Measurements from ENCODE around the gene UGT1A8.

UGT1A8 gene

DNA sequence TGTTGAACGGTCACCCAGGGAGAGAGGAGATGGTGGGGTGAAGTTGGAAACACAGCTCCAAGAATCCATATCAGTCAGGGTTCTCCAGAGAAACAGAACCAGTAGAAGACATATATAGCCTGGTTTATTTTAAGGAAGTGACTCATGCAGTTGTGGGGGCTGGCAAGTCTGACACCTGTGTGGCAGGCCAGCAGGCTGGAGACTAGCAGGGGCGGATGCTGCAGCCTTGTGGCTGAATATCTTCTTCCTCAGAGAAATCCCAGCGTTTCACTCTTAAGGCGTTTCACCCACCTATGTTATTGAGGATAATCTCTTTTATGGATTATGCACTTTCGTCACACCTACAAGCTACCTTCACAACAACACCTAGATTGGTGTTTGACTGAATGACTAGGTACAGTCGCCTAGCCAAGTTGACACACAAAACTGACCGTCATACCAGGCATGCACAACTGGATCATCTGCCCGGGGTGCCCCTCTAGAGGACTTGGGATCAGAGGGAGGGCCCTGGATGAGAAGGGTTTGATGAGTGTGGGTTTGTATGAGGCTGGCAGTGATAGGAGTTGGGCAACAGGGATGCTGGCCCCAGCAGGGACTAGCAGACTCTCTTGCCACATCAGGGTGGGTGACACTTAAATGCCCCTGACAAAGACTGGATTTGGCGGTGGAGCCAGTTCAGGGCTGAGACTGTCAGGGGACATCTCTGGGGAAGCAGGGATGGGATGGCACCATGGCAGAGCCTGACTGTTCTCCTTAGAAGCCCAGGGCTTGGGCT lies 184.1 kb downstream of the UGT1A8 start:
- no peak for DNase-seq (ENCODE audit: low read depth)

DNA sequence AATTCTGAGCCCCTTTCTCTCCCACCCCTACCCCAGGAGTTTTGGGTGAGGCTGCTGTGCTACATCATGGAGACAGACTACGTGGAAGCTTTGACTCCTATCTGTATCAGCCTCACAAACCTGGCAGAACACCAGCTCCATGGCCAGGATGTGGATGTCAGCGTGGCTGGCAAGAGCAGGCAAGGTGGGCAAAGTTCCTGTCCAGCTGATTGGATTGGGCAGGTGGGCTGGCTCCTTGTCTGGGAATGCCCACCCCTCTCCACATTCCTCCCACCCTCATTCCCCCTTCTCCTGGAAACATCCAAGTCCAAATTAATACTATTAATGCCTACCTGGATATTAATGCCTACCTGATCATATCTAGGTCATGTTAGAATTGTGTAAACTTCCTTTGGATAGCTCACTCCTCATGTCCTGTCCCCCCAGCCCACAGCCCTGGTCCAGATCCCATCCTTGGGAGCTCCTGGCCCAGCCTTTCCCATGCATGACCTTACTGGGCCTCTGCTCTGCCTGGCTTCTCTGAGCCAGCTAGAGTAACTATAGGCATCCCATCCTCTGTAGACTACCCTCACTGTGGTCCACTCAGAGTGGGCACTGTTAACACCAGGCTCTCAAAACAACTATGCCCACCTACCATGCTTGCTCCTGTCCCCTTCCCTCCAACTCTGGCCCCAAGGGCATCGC lies 184.8 kb downstream of the UGT1A8 start:
- no peak for DNase-seq (ENCODE audit: low read depth)

DNA sequence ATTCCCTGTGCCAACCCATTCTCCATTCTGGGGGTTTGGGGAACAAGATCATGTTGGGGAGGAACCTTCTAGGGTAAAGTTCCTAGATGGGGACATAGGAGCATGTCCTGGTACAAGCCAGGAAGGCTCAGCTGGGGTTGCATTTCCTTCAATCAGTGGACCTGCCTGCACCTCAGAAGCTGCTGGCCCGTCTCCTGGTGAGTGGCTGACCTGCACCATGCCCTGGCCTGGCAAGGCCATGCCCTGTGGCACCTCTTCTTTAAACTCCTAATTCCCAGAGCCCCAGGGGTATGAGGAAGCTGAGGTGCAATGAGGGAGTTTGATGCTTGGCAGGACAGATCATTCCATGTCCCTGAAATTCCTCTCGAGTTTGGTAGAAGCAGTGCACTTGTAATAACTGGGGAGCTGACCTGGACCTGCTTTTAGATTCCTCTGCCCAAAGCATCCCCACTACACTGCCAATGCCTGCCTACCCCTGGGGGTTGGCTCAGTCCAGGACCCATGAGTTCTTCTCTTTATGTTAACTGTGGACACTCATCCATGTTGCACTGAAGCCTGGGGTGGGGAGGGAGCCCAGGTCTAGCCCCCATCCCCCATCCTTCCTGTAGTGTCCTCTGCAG lies 186.0 kb downstream of the UGT1A8 start:
- no peak for DNase-seq (ENCODE audit: low read depth)

DNA sequence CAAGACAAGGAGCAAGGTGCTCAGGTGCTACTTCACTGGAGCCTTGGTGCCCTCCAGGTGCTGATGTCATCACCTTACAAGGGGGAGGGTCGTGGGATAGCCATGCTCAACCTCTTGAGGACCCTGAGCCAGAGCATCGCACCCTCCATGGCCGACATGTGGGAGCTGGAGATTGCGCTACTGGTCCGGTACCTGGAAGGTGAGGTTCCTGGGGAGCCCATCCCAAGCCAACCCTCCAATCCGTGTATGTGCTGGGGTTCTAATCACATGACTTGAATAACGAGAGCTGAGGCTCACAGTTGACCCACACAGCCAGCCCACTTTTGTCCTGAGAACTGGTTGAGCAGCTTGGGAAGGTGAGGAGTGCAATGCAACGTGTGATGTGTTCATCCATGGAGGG lies 186.6 kb downstream of the UGT1A8 start:
- no peak for DNase-seq (ENCODE audit: low read depth)

DNA sequence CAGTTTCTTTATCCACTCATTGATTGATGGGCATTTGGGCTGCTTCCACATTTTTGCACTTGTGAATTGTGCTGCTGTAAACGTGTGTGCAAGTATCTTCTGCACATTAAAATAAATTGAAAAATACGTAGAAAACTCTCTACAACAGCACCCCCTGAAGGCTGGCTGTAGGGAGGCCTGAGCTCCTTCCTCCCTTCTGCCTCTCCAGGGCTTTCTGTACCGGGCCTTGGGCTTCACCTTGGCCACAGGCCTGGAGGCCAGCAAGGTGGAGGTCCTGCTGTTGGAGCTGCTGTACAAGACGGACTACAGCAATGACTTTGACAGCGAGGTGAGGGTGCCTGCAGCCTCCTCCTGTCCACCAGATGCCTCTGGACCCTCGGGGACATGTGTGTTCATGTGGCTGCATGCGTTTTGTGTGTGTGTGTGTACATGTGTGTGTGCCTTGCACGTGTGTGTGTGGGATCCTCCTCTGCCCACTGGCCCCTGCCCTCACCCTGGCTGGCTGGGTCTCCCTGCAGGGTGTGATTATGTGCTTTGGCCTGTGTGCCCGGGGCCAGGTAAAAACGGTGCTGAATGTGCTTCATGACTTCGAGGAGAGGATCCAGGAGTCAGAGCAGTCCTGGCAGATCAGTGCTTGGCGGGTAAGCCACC lies 189.9 kb downstream of the UGT1A8 start:
- DNase-seq (ENCODE audit: low read depth) = no peak

DNA sequence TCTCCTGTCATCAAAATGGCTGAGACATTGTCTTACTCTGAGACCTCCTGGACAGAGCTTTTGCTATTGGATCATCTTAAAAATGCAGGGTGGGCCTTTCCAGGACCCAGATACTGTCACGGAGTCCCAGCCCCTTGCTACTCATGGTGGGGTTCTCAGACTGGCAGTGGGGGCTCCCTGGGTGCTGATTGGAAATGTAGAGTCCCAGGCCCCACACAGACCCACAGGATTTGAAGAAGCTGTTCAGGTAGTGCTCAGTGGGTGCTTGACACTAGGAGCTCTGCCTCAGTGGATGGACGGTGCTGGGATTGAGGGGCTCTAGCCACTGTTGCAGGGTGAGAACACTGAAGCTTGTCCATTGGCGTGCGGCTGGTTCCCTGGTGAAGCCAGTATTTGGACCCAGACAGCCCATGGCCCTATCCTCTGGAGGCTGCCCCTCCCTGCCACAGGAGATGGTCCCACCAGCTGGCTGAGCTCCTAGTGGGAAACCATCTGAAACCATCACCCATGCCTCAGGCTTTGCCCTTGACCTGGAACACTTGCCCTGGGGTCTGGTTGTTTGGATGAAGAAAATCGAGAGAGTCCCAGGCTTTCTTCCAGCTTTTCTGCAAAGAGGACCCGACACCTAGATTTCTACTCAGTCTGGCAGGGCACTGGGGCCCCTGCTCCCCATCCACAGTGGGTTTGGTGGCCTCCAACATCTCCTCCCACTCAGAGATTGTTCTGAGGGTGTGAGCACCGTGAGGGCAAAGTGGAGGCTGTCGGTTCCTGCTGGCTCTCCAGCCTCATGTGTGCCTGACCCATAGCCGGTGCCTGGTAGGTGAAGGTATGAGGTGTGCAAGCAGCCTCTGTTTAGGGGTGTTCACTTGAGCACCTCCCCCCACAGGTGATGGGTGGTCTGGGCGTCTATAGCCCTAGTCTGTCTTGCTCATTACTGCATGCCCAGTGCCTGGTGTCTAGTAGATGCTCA lies 190.8 kb downstream of the UGT1A8 start:
- DNase-seq (ENCODE audit: low read depth) = no peak

DNA sequence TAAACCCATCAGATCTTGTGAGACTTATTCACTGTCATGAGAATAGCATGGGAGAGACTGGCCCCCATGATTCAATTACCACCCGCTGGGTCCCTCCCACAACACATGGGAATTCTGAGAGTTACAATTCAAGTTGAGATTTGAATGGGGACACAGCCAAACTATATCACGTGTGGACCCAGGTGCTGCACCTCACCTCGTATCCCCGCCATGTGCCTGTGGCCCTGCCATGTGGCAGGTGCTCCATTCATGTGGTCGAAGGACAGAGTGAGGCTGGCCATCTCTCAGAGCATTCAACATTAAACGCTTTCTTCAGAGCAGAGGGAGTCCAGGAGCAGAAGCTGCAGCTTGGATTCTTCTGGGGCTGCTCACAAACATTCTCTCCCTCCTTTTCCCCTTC lies 193.0 kb downstream of the UGT1A8 start:
- no peak for DNase-seq (ENCODE audit: low read depth)

DNA sequence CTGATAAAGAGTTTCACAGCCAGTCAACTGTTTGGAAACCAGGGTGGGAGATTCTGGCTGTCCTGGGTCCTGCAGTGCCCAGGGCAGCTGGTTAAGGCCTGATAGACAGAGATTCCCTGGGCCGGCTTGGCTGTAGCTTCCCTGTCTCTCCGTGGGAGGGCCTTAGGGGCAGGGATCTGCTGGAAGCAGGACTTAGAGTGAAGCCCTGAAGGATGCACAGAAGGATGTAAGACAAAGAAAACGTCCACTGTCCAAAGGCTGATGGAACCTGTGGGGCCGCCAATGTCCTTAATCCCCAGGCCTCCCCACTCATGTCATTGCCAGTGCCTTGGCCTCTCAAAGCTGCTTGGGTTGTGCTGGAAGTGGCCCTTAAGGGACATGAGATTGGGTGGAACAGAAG lies 193.7 kb downstream of the UGT1A8 start:
- DNase-seq (ENCODE audit: low read depth) = no peak

DNA sequence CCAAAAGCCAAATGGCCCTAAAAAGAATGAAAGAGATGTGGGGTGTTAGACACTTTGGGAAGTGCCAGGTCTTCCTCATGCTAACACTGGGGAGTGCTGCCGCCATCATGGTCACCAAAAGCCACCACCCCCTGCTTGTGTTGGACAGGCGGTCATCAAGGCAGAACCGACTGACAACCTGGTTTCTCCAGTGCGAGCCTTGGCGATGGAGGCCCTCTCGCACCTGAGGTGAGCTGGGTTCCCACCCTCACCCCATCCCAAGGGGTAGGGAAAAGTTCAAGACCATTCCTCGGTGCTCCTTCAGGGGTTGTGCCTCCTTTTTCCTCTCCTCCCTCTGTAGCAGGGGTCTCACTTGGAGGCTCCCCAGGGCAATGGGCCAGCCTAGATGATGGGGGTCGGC lies 194.3 kb downstream of the UGT1A8 start:
- no peak for DNase-seq (ENCODE audit: low read depth)

DNA sequence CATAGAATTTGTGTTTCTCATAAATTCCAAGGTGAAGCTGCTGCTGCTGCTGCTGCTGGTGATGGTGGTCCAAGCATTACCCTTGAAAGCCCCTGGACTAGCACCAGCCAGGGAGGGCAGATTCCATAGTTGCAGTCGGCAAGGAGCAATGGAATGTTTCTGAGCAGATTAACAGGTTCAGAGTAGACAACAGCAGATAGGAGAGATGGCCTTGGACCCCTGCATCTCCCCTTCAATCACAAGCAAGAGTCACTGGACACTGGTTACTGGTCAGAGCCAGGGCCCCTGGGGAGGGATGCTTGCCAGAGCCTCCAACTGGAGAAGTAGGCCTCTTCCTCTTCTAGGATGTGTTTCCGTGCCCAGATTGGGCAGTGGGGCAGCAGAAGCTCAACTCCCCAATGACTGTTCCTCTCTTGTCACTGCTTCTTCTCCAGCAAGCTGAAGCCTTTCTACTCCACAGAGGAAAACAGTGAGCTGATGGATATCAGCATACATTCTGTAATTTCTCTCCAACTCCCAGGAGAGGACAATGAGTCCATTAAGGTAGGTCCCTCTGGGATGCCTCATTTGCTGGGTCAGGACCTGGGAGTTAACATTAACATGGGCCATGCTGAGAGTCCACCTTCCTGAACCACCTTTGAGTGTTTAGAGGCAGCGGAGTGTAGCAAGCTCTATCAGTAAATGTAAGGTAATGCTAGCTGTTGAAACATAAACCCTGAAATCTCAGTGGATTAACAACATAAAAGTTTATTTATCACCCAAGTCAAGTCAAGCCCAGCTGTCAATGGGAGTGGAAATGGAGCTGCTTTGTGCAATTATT lies 196.0 kb downstream of the UGT1A8 start:
- DNase-seq (ENCODE audit: low read depth) = no peak

DNA sequence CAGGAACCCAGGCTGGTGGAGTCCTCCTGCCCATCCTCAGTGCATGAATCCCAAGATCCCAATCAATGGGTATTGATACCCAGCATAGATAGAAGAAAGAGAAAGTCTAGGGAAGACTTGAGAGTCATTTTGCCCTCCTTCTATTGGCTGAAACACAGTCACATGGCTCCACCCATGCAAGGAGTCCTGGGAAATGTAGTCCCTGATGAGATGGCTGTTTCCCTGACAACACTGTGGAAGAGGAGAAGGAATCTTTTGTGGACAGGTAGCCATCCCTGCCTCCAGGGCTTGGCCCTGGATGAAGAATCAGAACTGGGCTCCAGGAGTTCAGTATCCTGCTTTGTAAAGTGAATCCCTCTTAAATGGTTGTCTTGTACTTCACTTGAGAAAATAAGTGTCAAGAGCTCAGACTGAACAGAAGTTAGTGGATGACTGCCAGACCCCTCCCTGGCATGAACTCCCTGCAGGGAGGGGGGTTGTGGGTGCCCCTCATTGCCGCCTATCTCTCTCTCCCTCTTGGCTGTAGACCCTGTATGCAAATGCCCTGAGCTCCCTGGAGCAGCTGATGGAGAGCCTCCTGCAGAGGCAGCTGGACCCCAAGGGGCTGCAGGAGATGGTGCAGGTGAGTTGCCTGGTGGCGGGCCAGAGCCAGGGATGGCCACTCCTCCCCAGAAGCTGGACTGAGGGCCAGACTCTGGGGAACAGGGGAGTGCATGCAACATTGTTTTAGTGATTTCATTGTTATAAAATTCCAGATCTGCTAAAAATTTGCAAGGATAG lies 196.8 kb downstream of the UGT1A8 start:
- DNase-seq (ENCODE audit: low read depth) = no peak

DNA sequence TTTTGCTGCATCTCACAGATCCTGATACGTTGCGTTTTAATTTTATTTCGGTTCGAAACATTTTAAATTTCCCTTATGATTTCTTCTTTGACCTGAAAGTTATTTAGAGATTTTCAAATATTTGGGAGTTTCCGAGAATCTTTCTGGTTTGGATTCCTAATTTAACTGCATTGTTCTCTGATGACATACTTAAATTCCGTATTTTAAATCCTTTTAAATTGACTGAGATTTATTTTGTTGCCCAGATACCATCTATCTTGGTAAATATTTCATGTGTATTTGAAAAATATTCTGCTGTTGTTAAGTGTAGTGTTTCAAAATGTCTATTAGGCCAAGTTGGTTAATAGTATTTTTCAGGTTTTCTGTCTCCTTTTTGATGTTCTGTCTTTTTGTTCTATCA lies 198.4 kb downstream of the UGT1A8 start:
- DNase-seq (ENCODE audit: low read depth) = no peak

DNA sequence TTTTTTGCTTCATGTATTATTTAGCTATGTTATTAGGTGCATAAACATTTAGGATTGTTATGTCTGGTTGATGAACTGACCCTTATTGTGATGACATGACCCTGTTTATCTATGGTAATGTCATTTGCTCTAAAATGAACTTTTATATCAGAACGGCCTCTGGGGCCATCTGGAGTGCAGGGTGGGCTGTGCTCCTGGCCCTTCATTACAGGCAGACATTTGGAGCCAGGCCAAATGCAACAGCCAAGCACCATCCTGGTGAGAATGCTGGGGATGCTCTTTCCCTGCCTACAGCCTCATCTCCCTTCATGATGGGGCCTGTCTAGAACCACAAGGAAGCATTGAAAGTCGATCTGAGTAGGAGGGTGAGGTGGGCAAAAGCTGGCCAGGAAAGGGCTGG lies 198.9 kb downstream of the UGT1A8 start:
- DNase-seq (ENCODE audit: low read depth) = no peak

DNA sequence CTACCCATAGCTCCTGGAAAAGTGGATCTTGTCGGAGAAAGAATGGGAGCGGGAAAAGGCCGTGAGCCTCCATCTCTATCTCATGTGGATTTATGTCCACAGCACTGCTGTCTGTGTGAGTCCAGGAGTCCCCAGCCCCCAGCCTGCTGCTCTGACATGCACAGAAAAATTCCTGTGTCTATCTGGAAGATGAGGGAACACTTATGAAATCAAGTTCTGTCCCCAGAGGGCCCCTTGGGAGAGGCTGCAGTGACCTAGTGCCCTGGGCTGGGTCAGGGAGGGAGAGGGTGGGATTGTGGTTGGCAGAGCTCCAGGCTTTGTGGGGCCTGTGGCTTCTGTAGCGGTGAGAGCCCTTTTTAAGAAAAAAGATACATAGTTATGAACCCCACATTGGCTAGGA lies 199.3 kb downstream of the UGT1A8 start:
- no peak for DNase-seq (ENCODE audit: low read depth)

DNA sequence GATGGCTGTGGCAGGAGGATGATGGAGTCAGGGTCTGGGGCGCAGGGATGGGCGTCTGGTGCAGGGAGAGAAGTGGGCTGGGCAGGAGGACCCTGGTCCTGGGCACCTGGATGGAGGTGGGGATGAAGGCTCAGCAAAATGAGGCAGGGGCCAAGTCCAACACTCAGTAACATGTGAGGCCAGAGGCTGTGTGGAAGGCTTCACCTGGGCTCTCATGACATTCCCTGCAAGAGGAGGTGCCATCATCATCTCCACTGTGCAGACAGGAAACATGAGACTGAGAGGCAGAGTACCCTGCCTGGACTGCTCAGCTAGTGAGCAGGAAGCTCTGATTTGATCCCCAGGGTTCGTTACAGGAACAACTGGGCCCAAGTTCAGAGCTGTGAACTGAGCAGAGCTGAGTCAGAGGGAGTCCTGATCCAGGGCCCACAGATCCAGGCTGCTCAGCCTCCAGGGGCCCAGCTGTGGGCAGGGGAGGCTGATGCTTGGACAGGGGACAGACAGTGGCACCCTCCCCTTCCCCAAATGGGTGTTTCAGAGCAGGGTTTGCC lies 200.0 kb downstream of the UGT1A8 start:
- DNase-seq (ENCODE audit: low read depth) = no peak

DNA sequence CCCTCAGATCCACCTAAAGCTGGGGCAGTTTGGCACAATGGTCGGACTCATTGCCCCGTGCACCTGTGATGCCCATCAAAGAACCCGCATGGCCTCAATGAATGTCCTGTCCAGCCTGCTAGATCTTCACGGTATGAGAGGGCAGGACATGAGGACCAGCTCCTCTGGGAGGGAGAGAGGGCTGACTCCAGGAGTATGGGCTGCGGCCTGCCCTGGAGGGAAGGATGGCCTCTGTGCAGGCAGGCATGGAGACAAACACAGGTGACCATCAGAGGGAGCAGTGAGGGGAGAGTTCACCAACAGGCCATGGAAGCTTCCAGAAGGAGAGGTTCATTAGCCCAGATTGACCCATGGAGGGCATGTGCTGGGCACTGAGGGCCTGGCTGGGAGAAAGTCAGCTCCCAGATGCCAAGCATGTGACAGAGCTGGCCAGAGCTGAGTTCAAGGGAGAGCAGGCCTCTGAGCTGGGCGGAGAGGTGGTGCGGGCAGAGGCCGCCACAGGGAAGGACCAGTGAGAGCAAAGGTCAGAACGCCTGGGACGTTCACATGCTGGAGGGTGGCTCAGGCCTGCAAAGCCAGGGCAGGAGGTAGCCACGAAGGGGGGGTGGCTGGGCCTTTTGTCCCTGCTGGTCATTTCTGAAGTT lies 200.7 kb downstream of the UGT1A8 start:
- DNase-seq (ENCODE audit: low read depth) = no peak

DNA sequence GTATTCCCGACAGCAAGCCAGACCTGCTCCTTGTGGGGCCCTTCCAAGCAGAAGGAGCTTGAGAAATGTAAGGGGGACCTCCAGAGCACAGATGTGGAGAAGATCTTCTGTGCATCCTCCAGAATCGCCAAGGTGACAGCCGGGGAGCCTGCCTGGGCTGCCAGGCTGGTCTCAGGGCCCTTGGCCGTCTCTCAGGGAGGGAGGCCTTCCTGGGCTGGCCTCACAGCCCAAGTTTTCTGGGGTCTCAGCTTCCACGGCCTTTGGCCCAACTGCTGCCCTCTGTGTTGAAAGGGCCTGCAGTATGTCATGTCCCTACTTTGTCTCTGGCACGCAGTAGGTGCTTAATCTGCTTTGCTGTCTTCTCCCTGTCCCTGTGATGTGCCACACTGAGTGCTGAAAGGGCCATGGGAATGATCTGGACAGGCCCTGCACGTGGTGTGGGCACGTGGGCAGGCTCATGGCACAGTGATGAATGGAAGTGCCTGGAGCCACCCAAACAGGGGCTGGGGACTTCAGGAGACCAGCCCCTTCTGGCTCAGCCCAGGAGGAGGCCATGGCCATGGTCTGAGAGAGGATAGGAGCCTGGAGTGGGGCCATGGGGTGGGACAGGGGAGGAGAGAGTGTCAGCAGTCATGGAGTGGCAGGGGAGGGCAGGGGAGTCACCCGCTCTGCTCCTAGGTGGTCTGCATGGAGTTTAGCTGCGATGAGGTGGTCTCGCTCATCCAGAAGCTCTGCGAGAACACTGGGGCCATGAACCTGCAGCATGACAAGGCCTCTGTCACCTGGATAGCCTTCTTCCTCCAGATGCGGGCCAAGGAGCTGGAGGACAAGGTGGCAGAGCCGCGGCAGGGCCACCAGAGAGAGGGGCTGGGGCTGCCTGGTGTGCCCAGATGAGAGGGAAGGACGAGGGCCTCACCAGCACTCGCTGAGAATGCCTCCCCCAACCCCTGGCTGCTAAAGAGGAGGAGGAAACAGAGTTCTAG lies 201.5 kb downstream of the UGT1A8 start:
- no peak for DNase-seq (ENCODE audit: low read depth)
